Measurements from ENCODE around the gene FAM170B.
A peak's percentile ranks its signal among the peaks of the same experiment; 100 is the strongest.

FAM170B gene

GRCh38 chr10:49123981-49124950 is 9.6 kb downstream of the FAM170B start:
- H3K9me3 ChIP-seq (ENCODE audit: control insufficient read depth in 1 of 2, low read length in 2 of 2): no peaks in the 10 kb centered on the region
- peaks cover 0 to 5% of the 10 kb centered on the region in 2 donors for H3K27me3 ChIP-seq (ENCODE audit: control insufficient read depth in 1 of 2, insufficient read depth in 2 of 2, low read length in 2 of 2)
- no peaks in the 10 kb centered on the region for H3K36me3 ChIP-seq (ENCODE audit: control insufficient read depth in 1 of 2, insufficient read depth in 2 of 2, low read length in 2 of 2)
- no peak overlapping the region for H3K4me3 ChIP-seq (ENCODE audit: low read depth in 1 of 2, low read length in 2 of 2)
- H3K27ac ChIP-seq (ENCODE audit: low read depth, low read length): no peak overlapping the region
- no peak overlapping the region for H3K9ac ChIP-seq (ENCODE audit: low read depth in 1 of 2, low read length in 2 of 2)
- H3K4me1 ChIP-seq (ENCODE audit: control insufficient read depth in 1 of 2, insufficient read depth in 2 of 2, low read length in 2 of 2): no peaks in the 10 kb centered on the region

- H3K4me1 ChIP-seq (ENCODE audit: control insufficient read depth in 1 of 2, insufficient read depth in 2 of 2, low read length in 2 of 2): no peaks in the 10 kb centered on the region
- H3K9ac ChIP-seq (ENCODE audit: low read depth in 1 of 2, low read length in 2 of 2): no peak overlapping the region
- no peak overlapping the region for H3K27ac ChIP-seq (ENCODE audit: low read depth, low read length)
- no peaks in the 10 kb centered on the region for H3K9me3 ChIP-seq (ENCODE audit: control insufficient read depth in 1 of 2, low read length in 2 of 2)
- no peaks in the 10 kb centered on the region for H3K36me3 ChIP-seq (ENCODE audit: control insufficient read depth in 1 of 2, insufficient read depth in 2 of 2, low read length in 2 of 2)
- H3K27me3 ChIP-seq (ENCODE audit: control insufficient read depth in 1 of 2, insufficient read depth in 2 of 2, low read length in 2 of 2): peaks cover 5 to 12% of the 10 kb centered on the region in 2 donors
- H3K4me3 ChIP-seq (ENCODE audit: low read depth in 1 of 2, low read length in 2 of 2): no peak overlapping the region
These were observed 12.9 kb downstream of the FAM170B start for GRCh38 chr10:49120911-49121310.

GRCh38 chr10:49119746-49120145 is 14.1 kb downstream of the FAM170B start:
- Histone ChIP-seq H3K4me1 (ENCODE audit: control insufficient read depth in 1 of 2, insufficient read depth in 2 of 2, low read length in 2 of 2) (no peaks in the 10 kb centered on the region), H3K36me3 (ENCODE audit: control insufficient read depth in 1 of 2, insufficient read depth in 2 of 2, low read length in 2 of 2) (no peaks in the 10 kb centered on the region), H3K9me3 (ENCODE audit: control insufficient read depth in 1 of 2, low read length in 2 of 2) (no peaks in the 10 kb centered on the region), H3K4me3 (ENCODE audit: low read depth in 1 of 2, low read length in 2 of 2) (no peak overlapping the region), H3K9ac (ENCODE audit: low read depth in 1 of 2, low read length in 2 of 2) (no peak overlapping the region), H3K27me3 (ENCODE audit: control insufficient read depth in 1 of 2, insufficient read depth in 2 of 2, low read length in 2 of 2) (peaks cover 8 to 15% of the 10 kb centered on the region in 2 donors), H3K27ac (ENCODE audit: low read depth, low read length) (no peak overlapping the region)

- H3K36me3 ChIP-seq (ENCODE audit: control insufficient read depth in 1 of 2, insufficient read depth in 2 of 2, low read length in 2 of 2): no peaks in the 10 kb centered on the region
- no peak overlapping the region for H3K27ac ChIP-seq (ENCODE audit: low read depth, low read length)
- H3K27me3 ChIP-seq (ENCODE audit: control insufficient read depth in 1 of 2, insufficient read depth in 2 of 2, low read length in 2 of 2): peaks cover 9 to 22% of the 10 kb centered on the region in 2 donors
- no peaks in the 10 kb centered on the region for H3K4me1 ChIP-seq (ENCODE audit: control insufficient read depth in 1 of 2, insufficient read depth in 2 of 2, low read length in 2 of 2)
- no peaks in the 10 kb centered on the region for H3K9me3 ChIP-seq (ENCODE audit: control insufficient read depth in 1 of 2, low read length in 2 of 2)
- no peak overlapping the region for H3K4me3 ChIP-seq (ENCODE audit: low read depth in 1 of 2, low read length in 2 of 2)
- no peak overlapping the region for H3K9ac ChIP-seq (ENCODE audit: low read depth in 1 of 2, low read length in 2 of 2)
These were observed 15.3 kb downstream of the FAM170B start for GRCh38 chr10:49118430-49119074.

- H3K36me3 ChIP-seq (ENCODE audit: control insufficient read depth in 1 of 2, insufficient read depth in 2 of 2, low read length in 2 of 2): no peaks in the 10 kb centered on the region
- no peaks in the 10 kb centered on the region for H3K4me1 ChIP-seq (ENCODE audit: control insufficient read depth in 1 of 2, insufficient read depth in 2 of 2, low read length in 2 of 2)
- no peak overlapping the region for H3K27ac ChIP-seq (ENCODE audit: low read depth, low read length)
- peaks cover 9 to 22% of the 10 kb centered on the region in 2 donors for H3K27me3 ChIP-seq (ENCODE audit: control insufficient read depth in 1 of 2, insufficient read depth in 2 of 2, low read length in 2 of 2)
- no peak overlapping the region for H3K9ac ChIP-seq (ENCODE audit: low read depth in 1 of 2, low read length in 2 of 2)
- H3K9me3 ChIP-seq (ENCODE audit: control insufficient read depth in 1 of 2, low read length in 2 of 2): no peaks in the 10 kb centered on the region
- H3K4me3 ChIP-seq (ENCODE audit: low read depth in 1 of 2, low read length in 2 of 2): no peak overlapping the region
These were observed 16.3 kb downstream of the FAM170B start for GRCh38 chr10:49117376-49118070.

GRCh38 chr10:49116509-49117375 is 17.1 kb downstream of the FAM170B start:
- peaks cover 9 to 22% of the 10 kb centered on the region in 2 donors for H3K27me3 ChIP-seq (ENCODE audit: control insufficient read depth in 1 of 2, insufficient read depth in 2 of 2, low read length in 2 of 2)
- no peak overlapping the region for H3K9ac ChIP-seq (ENCODE audit: low read depth in 1 of 2, low read length in 2 of 2)
- no peaks in the 10 kb centered on the region for H3K36me3 ChIP-seq (ENCODE audit: control insufficient read depth in 1 of 2, insufficient read depth in 2 of 2, low read length in 2 of 2)
- no peaks in the 10 kb centered on the region for H3K9me3 ChIP-seq (ENCODE audit: control insufficient read depth in 1 of 2, low read length in 2 of 2)
- no peaks in the 10 kb centered on the region for H3K4me1 ChIP-seq (ENCODE audit: control insufficient read depth in 1 of 2, insufficient read depth in 2 of 2, low read length in 2 of 2)
- no peak overlapping the region for H3K4me3 ChIP-seq (ENCODE audit: low read depth in 1 of 2, low read length in 2 of 2)
- no peak overlapping the region for H3K27ac ChIP-seq (ENCODE audit: low read depth, low read length)

GRCh38 chr10:49115796-49116508 is 17.9 kb downstream of the FAM170B start:
- H3K27ac ChIP-seq (ENCODE audit: low read depth, low read length): no peak overlapping the region
- no peaks in the 10 kb centered on the region for H3K9me3 ChIP-seq (ENCODE audit: control insufficient read depth in 1 of 2, low read length in 2 of 2)
- no peak overlapping the region for H3K4me3 ChIP-seq (ENCODE audit: low read depth in 1 of 2, low read length in 2 of 2)
- peaks cover 9 to 22% of the 10 kb centered on the region in 2 donors for H3K27me3 ChIP-seq (ENCODE audit: control insufficient read depth in 1 of 2, insufficient read depth in 2 of 2, low read length in 2 of 2)
- H3K36me3 ChIP-seq (ENCODE audit: control insufficient read depth in 1 of 2, insufficient read depth in 2 of 2, low read length in 2 of 2): no peaks in the 10 kb centered on the region
- no peak overlapping the region for H3K9ac ChIP-seq (ENCODE audit: low read depth in 1 of 2, low read length in 2 of 2)
- peaks cover 0 to 4% of the 10 kb centered on the region in 2 donors for H3K4me1 ChIP-seq (ENCODE audit: control insufficient read depth in 1 of 2, insufficient read depth in 2 of 2, low read length in 2 of 2)

GRCh38 chr10:49115015-49115795 is 18.6 kb downstream of the FAM170B start, which contains the start of gene VSTM4:
Gene VSTM4, minus strand, starts transcription at chr10:49115522. Its CDS starts 37 bp downstream, at chr10:49115485.
- Histone ChIP-seq H3K4me1 (ENCODE audit: control insufficient read depth in 1 of 2, insufficient read depth in 2 of 2, low read length in 2 of 2) (peaks cover 0 to 4% of the 10 kb centered on the region in 2 donors), H3K27ac (ENCODE audit: low read depth, low read length) (no peak within 1 kb of the TSS), H3K4me3 (ENCODE audit: low read depth in 1 of 2, low read length in 2 of 2) (peak within 1 kb of the TSS; percentile 59 to 60)

More at GRCh38 chr10:49115015-49115795, 18.6 kb downstream of the FAM170B start, which contains the start of gene VSTM4:
- Histone ChIP-seq H3K27me3 (ENCODE audit: control insufficient read depth in 1 of 2, insufficient read depth in 2 of 2, low read length in 2 of 2) (peaks cover 9 to 22% of the 10 kb centered on the region in 2 donors), H3K36me3 (ENCODE audit: control insufficient read depth in 1 of 2, insufficient read depth in 2 of 2, low read length in 2 of 2) (no peaks in the 10 kb centered on the region), H3K9ac (ENCODE audit: low read depth in 1 of 2, low read length in 2 of 2) (no peak within 1 kb of the TSS), H3K9me3 (ENCODE audit: control insufficient read depth in 1 of 2, low read length in 2 of 2) (no peaks in the 10 kb centered on the region)

All from duodenal mucosa (tissue), 2 donors.